ENCODE results near the gene TRPC4AP. TPM values are rescaled to one million over a fixed set of nuclear protein-coding genes. Genes with fewer than 3 reads are reported as not detected.
"Not testable (repeated sequence)": the region's sequence is repeated elsewhere in the genome, so short reads cannot be mapped to it uniquely, and the experiment has no call there.

The TRPC4AP gene
- total and polyA plus RNA-seq, 12 donors = 26.2 to 46.4 (median 38.0) TPM

DNA sequence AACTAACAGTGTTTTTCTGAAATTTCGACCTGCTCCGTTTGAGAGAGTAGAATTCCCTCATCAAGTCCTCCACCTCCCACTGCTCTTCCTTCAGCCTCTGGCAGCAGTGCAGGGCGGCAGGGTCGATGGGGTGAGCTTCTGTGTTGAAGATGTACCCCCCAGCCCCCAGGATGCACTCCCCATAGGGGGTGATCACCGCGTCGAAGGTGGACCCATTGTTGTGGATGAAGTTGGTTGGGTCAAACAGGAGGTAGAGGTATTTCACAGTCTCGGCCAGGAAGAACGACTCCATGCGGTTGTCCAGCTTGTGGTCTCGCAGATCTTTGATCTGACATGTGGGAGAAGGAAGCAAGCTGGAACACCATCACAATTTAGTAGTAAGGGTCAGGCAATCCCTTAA is 23.0 kb upstream of the TRPC4AP start:
- 78 to 90% methylated on average over 11 of the region's 11 CpGs for WGBS, 2 donors
- ATAC-seq (no peak), DNase-seq (no peak)
- Histone ChIP-seq H3K4me1 (peaks cover 0 to 31% (median 3%) of the 10 kb centered on the region in 9 donors), H3K27ac (peak overlapping the region in 6 of 10 donors; percentile 25 to 68 (median 51)), H3K4me3 (no peak overlapping the region), H3K27me3 (no peaks in the 10 kb centered on the region), H3K36me3 (peaks cover 0 to 75% (median 12%) of the 10 kb centered on the region in 9 donors), H3K9me3 (no peaks in the 10 kb centered on the region)
- TF ChIP-seq, protein P1, sequence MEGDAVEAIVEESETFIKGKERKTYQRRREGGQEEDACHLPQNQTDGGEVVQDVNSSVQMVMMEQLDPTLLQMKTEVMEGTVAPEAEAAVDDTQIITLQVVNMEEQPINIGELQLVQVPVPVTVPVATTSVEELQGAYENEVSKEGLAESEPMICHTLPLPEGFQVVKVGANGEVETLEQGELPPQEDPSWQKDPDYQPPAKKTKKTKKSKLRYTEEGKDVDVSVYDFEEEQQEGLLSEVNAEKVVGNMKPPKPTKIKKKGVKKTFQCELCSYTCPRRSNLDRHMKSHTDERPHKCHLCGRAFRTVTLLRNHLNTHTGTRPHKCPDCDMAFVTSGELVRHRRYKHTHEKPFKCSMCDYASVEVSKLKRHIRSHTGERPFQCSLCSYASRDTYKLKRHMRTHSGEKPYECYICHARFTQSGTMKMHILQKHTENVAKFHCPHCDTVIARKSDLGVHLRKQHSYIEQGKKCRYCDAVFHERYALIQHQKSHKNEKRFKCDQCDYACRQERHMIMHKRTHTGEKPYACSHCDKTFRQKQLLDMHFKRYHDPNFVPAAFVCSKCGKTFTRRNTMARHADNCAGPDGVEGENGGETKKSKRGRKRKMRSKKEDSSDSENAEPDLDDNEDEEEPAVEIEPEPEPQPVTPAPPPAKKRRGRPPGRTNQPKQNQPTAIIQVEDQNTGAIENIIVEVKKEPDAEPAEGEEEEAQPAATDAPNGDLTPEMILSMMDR (IDR thresholded peaks at IDR 0.05) = no peak
- intact Hi-C loops (cut with DNase I) = no loop called here

DNA sequence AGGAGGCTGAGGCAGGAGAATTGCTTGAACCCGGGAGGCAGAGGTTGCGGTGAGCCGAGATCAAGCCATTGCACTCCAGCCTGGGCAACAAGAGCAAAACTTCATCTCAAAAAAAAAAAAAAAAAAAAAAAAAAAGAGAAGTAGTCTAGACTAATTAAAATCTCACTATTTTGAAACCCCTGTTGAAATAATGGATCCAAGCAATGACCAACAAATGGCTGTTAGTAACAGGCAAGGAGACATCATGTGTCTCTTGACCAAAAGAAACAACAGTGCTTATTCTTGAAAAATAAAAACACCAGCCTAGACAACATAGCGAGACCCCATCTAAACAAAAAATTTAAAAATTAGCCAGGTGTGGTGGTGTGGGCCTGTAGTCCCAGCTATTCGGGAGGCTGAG is 19.7 kb upstream of the TRPC4AP start:
- H3K9me3 ChIP-seq; DNase-seq; intact Hi-C loops (cut with DNase I); H3K4me3 ChIP-seq; ATAC-seq; H3K27me3 ChIP-seq: not testable (repeated sequence)
- Histone ChIP-seq H3K36me3 (peaks cover 0 to 57% (median 0%) of the 10 kb centered on the region in 9 donors), H3K4me1 (peaks cover 0 to 22% (median 0%) of the 10 kb centered on the region in 9 donors), H3K27ac (peak overlapping the region in 1 of 10 donors; percentile 34)
- WGBS, 2 donors = 85 to 89% methylated on average over 5 of the region's 5 CpGs

DNA sequence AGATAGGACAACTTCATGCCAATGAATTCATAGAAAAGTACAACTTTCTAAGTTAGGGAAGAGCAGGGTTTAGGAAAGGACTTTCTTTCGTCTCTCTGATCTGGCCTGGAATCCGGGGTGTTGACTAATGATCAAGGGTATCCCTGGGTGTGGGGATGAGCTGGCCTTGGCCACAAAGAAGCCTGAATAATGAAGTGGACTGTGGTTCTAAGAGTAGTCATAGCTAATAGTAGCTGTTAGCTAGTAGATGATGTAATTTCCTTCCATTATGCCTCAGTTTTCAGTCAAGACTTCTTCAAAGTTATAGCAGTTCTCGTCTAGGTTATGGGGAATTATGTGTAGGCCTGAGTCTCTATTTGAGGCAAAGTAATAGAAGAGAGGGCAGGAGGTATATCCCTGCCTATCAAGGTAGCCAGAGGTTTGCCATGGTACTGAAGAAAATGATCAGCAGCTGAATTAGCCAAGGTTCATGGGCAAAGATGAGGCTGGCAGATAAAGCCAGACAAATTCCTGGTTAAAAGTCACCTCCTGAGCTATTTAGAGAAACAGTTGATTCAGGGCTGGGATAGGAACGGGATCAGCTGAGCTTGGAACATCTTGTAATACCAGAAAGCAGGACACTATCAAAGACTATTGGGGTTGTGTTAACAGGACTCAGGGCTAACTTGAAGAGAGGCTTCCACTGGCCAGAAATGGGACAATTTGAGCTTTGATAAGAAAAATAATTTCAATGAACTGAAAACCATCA is 18.7 kb upstream of the TRPC4AP start:
- peaks cover 0 to 47% (median 0%) of the 10 kb centered on the region in 9 donors for H3K36me3 ChIP-seq
- 67 to 79% methylated on average over 4 of the region's 4 CpGs for WGBS, 2 donors
- H3K9me3 ChIP-seq = no peaks in the 10 kb centered on the region
- DNase-seq (no peak), ATAC-seq (peak in 1 of 8 donors; percentile 71)
- peak overlapping the region in 3 of 10 donors; percentile 34 to 59 (median 58) for H3K27ac ChIP-seq
- TF ChIP-seq, protein P1 (IDR thresholded peaks at IDR 0.05) = no peak
- no peak overlapping the region for H3K4me3 ChIP-seq
- H3K4me1 ChIP-seq = peaks cover 0 to 18% (median 0%) of the 10 kb centered on the region in 9 donors
- intact Hi-C loops (cut with DNase I) = no loop called here
- H3K27me3 ChIP-seq = no peaks in the 10 kb centered on the region

DNA sequence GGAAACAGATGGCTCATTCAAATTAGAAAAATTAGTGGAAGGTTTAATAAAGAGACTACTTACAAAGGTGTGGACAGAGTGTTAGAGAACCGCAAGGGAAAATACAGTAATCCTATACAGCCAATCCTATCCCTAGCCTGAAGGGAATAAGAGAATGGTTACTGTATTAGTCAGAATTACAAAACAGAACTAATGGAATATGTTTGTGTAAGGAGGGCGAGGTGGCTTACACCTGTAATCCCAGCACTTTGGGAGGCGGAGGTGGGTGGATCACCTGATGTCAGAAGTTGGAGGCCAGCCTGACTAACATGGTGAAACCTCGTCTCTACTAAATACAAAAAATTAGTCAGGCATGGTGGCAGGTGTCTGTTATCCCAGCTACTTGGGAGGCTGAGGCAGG is 16.3 kb upstream of the TRPC4AP start:
- TF ChIP-seq, protein P1 (IDR thresholded peaks at IDR 0.05) = no peak
- H3K36me3 ChIP-seq = peaks cover 0 to 24% (median 0%) of the 10 kb centered on the region in 9 donors
- 95 to 97% methylated on average over 4 of the region's 4 CpGs for WGBS, 2 donors
- no peak overlapping the region for H3K27ac ChIP-seq
- H3K4me1 ChIP-seq = peaks cover 0 to 13% (median 0%) of the 10 kb centered on the region in 9 donors
- no peak for ATAC-seq
- no peaks in the 10 kb centered on the region for H3K27me3 ChIP-seq
- intact Hi-C loops (cut with DNase I) = no loop called here
- no peaks in the 10 kb centered on the region for H3K9me3 ChIP-seq
- DNase-seq = no peak
- H3K4me3 ChIP-seq = no peak overlapping the region

DNA sequence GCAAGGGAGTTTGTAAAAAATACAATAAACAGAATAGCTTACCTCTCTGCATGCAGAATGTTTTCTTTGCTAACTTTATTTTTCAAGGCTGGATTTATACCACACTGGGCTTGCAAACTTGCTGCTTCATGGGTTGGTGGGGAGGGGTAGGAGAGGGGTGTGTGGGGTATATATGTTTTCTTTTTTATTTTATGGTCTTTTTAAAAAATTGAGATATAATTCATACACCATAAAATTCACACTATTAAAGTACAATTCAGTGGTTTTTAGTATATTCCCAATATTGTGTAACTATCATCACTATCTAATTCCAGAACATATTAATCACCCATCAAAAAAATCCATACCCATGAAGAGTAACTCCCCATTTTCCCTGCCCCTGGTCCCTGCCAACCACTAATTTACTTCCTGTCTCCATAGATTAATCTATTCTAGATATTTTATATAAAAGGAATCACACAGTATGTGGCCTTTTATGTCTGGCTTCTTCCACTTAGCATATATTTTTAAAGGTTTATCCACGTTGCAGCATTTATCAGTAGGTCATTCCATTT is 14.3 kb upstream of the TRPC4AP start:
- DNase-seq = no peak
- TF ChIP-seq, protein P1 (IDR thresholded peaks at IDR 0.05) = no peak
- no peak for ATAC-seq
- H3K4me1 ChIP-seq = peaks cover 0 to 11% (median 0%) of the 10 kb centered on the region in 9 donors
- 93% methylated on average over 1 of the region's 1 CpG for WGBS, 2 donors
- peaks cover 0 to 17% (median 0%) of the 10 kb centered on the region in 9 donors for H3K36me3 ChIP-seq
- no peaks in the 10 kb centered on the region for H3K27me3 ChIP-seq
- intact Hi-C loops (cut with DNase I) = no loop called here
- H3K27ac ChIP-seq = no peak overlapping the region
- H3K4me3 ChIP-seq = no peak overlapping the region
- no peaks in the 10 kb centered on the region for H3K9me3 ChIP-seq
